HepG2 (cell line): ENCODE results near the gene SYNGR4. TPM values are rescaled to one million over a fixed set of nuclear protein-coding genes. Genes with fewer than 3 reads are reported as not detected.
A peak's percentile ranks its signal among the peaks of the same experiment; 100 is the strongest.

Experiments used
- ELF1 ChIP-seq: sonication (generic); formaldehyde crosslinking; IDR thresholded peaks from 2 replicates; pipeline ENCODE4 v1.4.0; 2020; ENCODE audit warnings: missing genetic modification reagents
- EZH2 ChIP-seq: conservative IDR thresholded peaks from 2 replicates; pipeline ENCODE4 v1.6.1; 2012; ENCODE audit warnings: mild to moderate bottlenecking, low read depth, low read length, moderate library complexity
- FOXA3 ChIP-seq: IDR thresholded peaks from 2 replicates; pipeline ENCODE4 v1.6.1; 2016; ENCODE audit warnings: missing genetic modification reagents, missing compliant biosample characterization
- FOXJ3 ChIP-seq: sonication (generic); formaldehyde crosslinking; IDR thresholded peaks from 2 replicates; pipeline ENCODE4 v1.4.0; 2020; ENCODE audit warnings: missing genetic modification reagents, mild to moderate bottlenecking, borderline replicate concordance
- HMGXB4 ChIP-seq, 2 experiments: sonication (generic) in 1 of 2; formaldehyde crosslinking in 1 of 2; IDR thresholded peaks; 2 replicates each; pipeline versions ENCODE4 v1.4.0 to v1.6.1; 2018 to 2020; ENCODE audit warnings: missing genetic modification reagents in 2 of 2, borderline replicate concordance in 1 of 2, low read depth in 1 of 2, mild to moderate bottlenecking in 1 of 2, missing biosample characterization in 1 of 2
- KLF9 ChIP-seq: IDR thresholded peaks from 2 replicates; pipeline ENCODE4 v1.6.1; 2016; ENCODE audit warnings: low read depth
- NFAT5 ChIP-seq: sonication (generic); formaldehyde crosslinking; IDR thresholded peaks from 2 replicates; pipeline ENCODE4 v1.4.0; 2020; ENCODE audit warnings: missing genetic modification reagents
- RARA ChIP-seq: IDR thresholded peaks from 2 replicates; pipeline ENCODE4 v1.6.1; 2016; ENCODE audit warnings: missing genetic modification reagents, missing compliant biosample characterization
- YY1 ChIP-seq: IDR thresholded peaks from 2 replicates; pipeline ENCODE4 v1.6.1; 2011; ENCODE audit warnings: low read length, low read depth, moderate library complexity, mild to moderate bottlenecking; ENCODE audit not compliant: insufficient read depth, insufficient replicate concordance
- ZEB1 ChIP-seq: IDR thresholded peaks from 2 replicates; pipeline ENCODE4 v1.6.1; 2012; ENCODE audit warnings: mild to moderate bottlenecking, low read depth, inconsistent platforms; ENCODE audit not compliant: insufficient replicate concordance
- ZNF530 ChIP-seq: sonication (generic); formaldehyde crosslinking; IDR thresholded peaks from 2 replicates; pipeline ENCODE4 v1.5.0; 2020; ENCODE audit warnings: low read depth, mild to moderate bottlenecking, missing genetic modification reagents
- ZNF556 ChIP-seq: sonication (generic); formaldehyde crosslinking; IDR thresholded peaks from 2 replicates; pipeline ENCODE4 v1.4.0; 2020; ENCODE audit warnings: mild to moderate bottlenecking, missing genetic modification reagents, borderline replicate concordance
- ZNF703 ChIP-seq: sonication (generic); formaldehyde crosslinking; IDR thresholded peaks from 2 replicates; pipeline ENCODE4 v1.5.1; 2020; ENCODE audit warnings: missing genetic modification reagents, mild to moderate bottlenecking, moderate library complexity, borderline replicate concordance
- ZNF770 ChIP-seq: sonication (generic); formaldehyde crosslinking; IDR thresholded peaks from 2 replicates; pipeline ENCODE4 v1.5.0; 2020; ENCODE audit warnings: mild to moderate bottlenecking, missing genetic modification reagents
- polyA plus RNA-seq, 8 experiments: library from polyadenylated mRNA; depleted of rRNA in 3 of 8; stranded (reverse) in 7 of 8; unstranded in 1 of 8; fragments of >200 nt; fragmentation: Illumina TruSeq in 4 of 8; extraction: Trizol in 4 of 8; gene quantifications; 2 replicates each; pipeline versions ENCODE4 v1.2.1 to v1.2.3, GENCODE V29; 2011 to 2016; ENCODE audit warnings: low read depth in 4 of 8, missing spikeins in 1 of 8, mixed read lengths in 1 of 8; ENCODE audit not compliant: insufficient read depth in 1 of 8
- total RNA-seq, 5 experiments: library from RNA; depleted of rRNA; stranded (reverse); fragments of >200 nt; fragmentation: Illumina TruSeq; extraction: Trizol; gene quantifications; 2 replicates each; pipeline ENCODE4 v1.2.3, GENCODE V29; 2016; ENCODE audit warnings: low read depth in 1 of 5
- TF ChIP-seq, protein P1 (sequence below): sonication (generic); formaldehyde crosslinking; IDR thresholded peaks from 2 replicates; pipeline ENCODE4 v1.4.0; 2020; ENCODE audit warnings: missing genetic modification reagents, mild to moderate bottlenecking, borderline replicate concordance

Gene SYNGR4
- total and polyA plus RNA-seq, 2 of the 13 experiments (the other 11 are each of a cell fraction or from before 2014, with no cell fraction given): not detected

DNA sequence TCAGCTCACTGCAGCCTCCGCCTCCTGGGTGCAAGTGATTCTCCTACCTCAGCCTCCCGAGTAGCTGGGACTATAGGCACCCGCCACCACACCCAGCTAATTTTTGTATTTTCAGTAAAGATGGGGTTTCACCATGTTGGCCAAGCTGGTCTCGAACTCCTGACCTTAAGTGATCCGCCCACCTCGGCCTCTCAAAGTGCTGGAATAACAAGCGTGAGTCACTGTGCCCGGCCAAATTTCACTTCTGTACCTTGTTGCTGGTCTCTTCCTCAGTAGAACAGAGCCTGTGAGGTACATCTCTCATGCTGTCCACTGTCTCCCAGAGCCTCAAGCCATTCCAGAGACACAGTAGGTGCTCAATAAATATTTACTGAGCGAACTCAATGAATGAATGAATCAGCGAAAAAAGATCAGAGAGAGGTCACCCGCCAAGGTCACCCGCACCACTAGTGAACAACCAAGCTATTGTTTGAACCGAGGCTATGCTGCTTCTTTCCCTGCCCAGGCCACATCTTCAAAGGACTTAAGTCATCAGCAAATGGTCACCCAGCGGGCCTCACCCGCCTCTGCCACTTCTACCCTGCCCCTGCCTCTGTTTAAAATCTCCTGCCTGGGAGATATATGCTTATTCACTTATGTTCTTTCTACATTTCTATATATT lies 9.7 kb upstream of the SYNGR4 start (continued):
- peak in 1 of 2 experiments; percentile 48; a peak in 1 of 4 replicates for TF ChIP-seq HMGXB4 (CRISPR knock-in tag; IDR thresholded peaks at IDR 0.05; ENCODE audit: borderline replicate concordance in 1 of 2, low read depth in 1 of 2)
- no peak for TF ChIP-seq EZH2
- TF ChIP-seq, protein P1, sequence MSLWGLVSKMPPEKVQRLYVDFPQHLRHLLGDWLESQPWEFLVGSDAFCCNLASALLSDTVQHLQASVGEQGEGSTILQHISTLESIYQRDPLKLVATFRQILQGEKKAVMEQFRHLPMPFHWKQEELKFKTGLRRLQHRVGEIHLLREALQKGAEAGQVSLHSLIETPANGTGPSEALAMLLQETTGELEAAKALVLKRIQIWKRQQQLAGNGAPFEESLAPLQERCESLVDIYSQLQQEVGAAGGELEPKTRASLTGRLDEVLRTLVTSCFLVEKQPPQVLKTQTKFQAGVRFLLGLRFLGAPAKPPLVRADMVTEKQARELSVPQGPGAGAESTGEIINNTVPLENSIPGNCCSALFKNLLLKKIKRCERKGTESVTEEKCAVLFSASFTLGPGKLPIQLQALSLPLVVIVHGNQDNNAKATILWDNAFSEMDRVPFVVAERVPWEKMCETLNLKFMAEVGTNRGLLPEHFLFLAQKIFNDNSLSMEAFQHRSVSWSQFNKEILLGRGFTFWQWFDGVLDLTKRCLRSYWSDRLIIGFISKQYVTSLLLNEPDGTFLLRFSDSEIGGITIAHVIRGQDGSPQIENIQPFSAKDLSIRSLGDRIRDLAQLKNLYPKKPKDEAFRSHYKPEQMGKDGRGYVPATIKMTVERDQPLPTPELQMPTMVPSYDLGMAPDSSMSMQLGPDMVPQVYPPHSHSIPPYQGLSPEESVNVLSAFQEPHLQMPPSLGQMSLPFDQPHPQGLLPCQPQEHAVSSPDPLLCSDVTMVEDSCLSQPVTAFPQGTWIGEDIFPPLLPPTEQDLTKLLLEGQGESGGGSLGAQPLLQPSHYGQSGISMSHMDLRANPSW (CRISPR knock-in tag): peak; percentile 34; the same call in 1 of the 2 replicates
- TF ChIP-seq ZEB1: no peak
- peak; percentile 49 for TF ChIP-seq YY1
- no peak for TF ChIP-seq NFAT5 (CRISPR knock-in tag)
- no peak for TF ChIP-seq ZNF530 (CRISPR knock-in tag)
- peak; percentile 80 for TF ChIP-seq ZNF770 (CRISPR knock-in tag)
- TF ChIP-seq ZNF703 (CRISPR knock-in tag): no peak; the same call in 1 of the 2 replicates
- TF ChIP-seq FOXA3 (CRISPR knock-in tag): peak; percentile 96
- TF ChIP-seq RARA (CRISPR knock-in tag): peak; percentile 89
- no peak for TF ChIP-seq ZNF556 (CRISPR knock-in tag)
- 0 out of 2 replicates have a peak, but pooled peaks have one; percentile 34 for TF ChIP-seq KLF9 (CRISPR knock-in tag)
- TF ChIP-seq ELF1 (CRISPR knock-in tag): no peak
- peak; percentile 88 for TF ChIP-seq FOXJ3 (CRISPR knock-in tag)
